ENCODE measurements around the gene TMEM214.

Gene TMEM214
- 26.3 to 42.3 (median 28.0) reads per million in 4 donors for total RNA-seq

- peak; percentile 54 to 85 (median 64) for DNase-seq
Observed at GRCh38 chr2:27032495-27033252, at the start of gene TMEM214. Gene TMEM214 (plus strand): TSS chr2:27032965. CDS start chr2:27033016, 51 bp downstream.

- DNase-seq, result no peak
Observed at GRCh38 chr2:26983746-26984145, 49.0 kb upstream of the TMEM214 start.

- DNase-seq, result no peak
Observed at GRCh38 chr2:26985807-26986206, 47.0 kb upstream of the TMEM214 start.

GRCh38 chr2:26986576-26986975, 46.2 kb upstream of the TMEM214 start:
- no peak for DNase-seq

GRCh38 chr2:26988058-26988860, 44.5 kb upstream of the TMEM214 start:
- no peak for DNase-seq

GRCh38 chr2:26989156-26989555, 43.6 kb upstream of the TMEM214 start:
- DNase-seq, result no peak

- no peak for DNase-seq
Observed at GRCh38 chr2:26991717-26992116, 41.0 kb upstream of the TMEM214 start.

- no peak for DNase-seq
Observed at GRCh38 chr2:26993768-26994167, 39.0 kb upstream of the TMEM214 start.

GRCh38 chr2:26994983-26995382, 37.8 kb upstream of the TMEM214 start:
- no peak for DNase-seq

- no peak for DNase-seq
Observed at GRCh38 chr2:26997394-26997793, 35.4 kb upstream of the TMEM214 start.

GRCh38 chr2:26998323-26998722, 34.4 kb upstream of the TMEM214 start:
- no peak for DNase-seq

- no peak for DNase-seq
Observed at GRCh38 chr2:27000228-27000627, 32.5 kb upstream of the TMEM214 start.

GRCh38 chr2:27000995-27001394, 31.8 kb upstream of the TMEM214 start:
- DNase-seq, result no peak

- no peak for DNase-seq
Observed at GRCh38 chr2:27001950-27002349, 30.8 kb upstream of the TMEM214 start.

GRCh38 chr2:27003007-27003406, 29.8 kb upstream of the TMEM214 start:
- DNase-seq, result no peak

GRCh38 chr2:27003857-27004256, 28.9 kb upstream of the TMEM214 start:
- no peak for DNase-seq

- no peak for DNase-seq
Observed at GRCh38 chr2:27006602-27007415, 26.0 kb upstream of the TMEM214 start.

- DNase-seq, result no peak
Observed at GRCh38 chr2:27007416-27008374, 25.1 kb upstream of the TMEM214 start.

- DNase-seq, result no peak
Observed at GRCh38 chr2:27008678-27009077, 24.1 kb upstream of the TMEM214 start.

- no peak for DNase-seq
Observed at GRCh38 chr2:27009083-27009482, 23.7 kb upstream of the TMEM214 start.

- DNase-seq, result no peak
Observed at GRCh38 chr2:27009716-27010115, 23.0 kb upstream of the TMEM214 start.

GRCh38 chr2:27010139-27010538, 22.6 kb upstream of the TMEM214 start:
- no peak for DNase-seq

Measured in T-helper 1 cell (primary cell).